Stimulated activated CD8-positive, alpha-beta memory T cell treated with anti-CD3 and anti-CD28 coated beads, Interleukin-12 subunit alpha, Interleukin-12 subunit beta, amount 100 ng/mL, for 1 hour (primary cell): ENCODE data around the gene KLHL6.

Source experiments
- DNase-seq: peaks from one replicate; pipeline ENCODE4 v3.0.0-alpha.2; 2020; ENCODE audit warnings: low read depth

KLHL6 gene

DNA sequence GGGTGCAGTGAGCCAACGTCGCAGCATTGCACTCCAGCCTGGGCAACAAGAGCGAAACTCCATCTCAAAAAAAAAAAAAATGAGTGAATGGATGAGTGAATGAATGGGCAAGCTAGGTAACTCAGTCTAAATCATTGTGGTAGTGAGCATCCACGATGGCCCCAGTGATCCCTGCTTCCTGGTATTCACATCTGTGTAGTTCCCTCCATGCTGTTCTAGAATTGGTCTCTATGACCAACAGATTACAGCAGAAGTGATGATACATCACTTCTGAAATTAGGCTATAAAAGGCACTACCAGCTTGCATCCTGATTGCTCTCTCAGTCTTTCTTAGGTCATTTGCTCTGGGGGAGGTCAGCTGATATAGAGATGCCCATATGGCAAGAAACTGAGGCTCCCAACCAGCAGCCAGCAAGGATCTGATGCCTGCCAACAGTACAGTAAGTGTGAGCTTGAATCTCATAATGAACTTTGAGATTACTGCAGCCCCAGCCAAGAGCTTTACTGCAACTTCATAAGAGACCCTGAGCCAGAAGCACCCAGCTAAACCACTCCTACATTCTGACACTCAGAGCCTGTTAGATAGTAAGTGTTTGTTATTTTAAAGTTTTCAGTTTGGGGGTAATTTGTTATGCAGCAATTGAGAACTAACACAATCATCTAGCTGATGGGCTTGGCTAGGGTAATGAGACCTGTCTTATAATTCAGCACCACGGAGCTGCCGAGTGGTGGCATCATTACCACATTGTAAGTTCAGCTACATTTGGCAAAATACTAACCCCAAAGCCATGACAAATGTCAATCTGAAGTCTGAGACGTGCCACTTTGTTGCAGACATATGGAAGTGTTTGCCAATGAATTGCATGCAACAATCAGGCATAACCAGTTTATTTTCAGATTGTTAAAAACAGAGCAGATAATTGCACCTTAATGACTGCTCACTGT, 53.0 kb downstream of the KLHL6 start:
- no peak for DNase-seq

DNA sequence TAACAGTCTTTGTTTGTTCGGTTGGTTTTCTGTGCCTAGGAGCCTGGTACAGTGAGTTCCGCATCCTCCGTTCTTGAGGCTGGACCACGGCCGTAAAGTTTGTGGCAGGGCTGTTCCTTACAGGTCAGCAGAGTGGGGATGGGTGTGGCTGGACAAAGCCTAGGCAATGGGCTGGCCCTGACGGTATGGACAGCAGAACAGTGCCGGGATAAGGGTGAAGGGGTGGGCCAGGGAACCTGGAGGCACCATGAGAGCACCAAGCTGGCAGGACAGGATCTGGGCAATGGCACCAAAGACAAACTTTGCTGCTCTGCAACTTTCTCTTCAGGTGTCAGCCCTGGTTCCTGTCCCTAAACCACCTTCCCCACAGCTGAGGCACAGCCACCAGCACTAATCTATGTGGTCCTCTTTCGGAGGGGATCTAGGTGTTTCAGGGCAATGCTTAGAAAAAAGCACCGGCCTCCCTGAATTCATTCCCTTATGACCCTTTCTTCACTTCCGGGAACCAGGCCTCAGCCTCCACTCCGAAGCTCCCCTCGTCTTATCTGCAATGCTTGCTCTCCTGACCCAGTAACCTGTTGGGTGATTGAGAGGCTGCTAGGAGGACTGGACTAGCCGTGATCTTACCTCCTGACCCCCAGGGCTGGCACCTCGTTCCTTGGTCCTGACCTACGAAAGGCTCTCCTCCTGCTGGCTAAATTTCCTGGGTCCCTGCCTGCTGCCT, 54.4 kb downstream of the KLHL6 start:
- no peak for DNase-seq

DNA sequence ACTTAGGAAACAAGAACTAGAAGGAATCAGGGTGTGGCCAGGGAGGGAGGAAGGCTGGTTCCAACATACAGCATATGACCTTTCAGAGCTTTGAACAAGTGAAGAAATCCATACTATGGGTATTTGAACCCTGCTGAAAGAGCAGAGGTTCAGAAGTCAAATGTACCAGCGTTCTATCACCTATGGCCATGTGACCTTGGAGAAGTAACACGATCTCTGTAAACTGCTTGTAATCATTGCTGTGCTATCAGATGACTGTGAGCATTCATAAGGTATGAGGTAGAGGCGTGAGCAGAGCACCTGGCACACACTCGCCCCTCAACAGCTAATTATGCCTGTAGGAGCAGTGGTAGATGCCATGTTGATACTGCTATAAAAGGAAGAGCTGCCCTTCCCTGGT, 55.2 kb downstream of the KLHL6 start:
- DNase-seq: no peak

DNA sequence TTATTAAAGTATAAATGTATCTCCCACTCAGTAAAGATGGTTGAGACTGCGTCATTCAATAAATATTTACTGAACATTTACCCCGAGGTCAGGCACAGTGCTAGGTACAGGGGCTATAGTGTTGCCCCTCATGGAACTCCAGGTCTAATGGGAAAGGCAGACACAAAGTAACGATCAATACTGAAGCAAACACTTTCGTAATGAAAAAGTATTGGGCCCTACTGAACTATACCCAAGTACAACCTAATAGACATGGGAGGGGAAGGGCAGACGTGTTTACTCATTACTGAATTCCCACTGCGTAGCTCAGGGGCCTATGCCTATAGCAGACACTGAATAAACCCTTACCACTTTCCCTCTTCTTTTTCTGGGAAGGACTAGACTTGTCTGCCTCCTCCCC, 56.9 kb downstream of the KLHL6 start:
- DNase-seq: no peak

DNA sequence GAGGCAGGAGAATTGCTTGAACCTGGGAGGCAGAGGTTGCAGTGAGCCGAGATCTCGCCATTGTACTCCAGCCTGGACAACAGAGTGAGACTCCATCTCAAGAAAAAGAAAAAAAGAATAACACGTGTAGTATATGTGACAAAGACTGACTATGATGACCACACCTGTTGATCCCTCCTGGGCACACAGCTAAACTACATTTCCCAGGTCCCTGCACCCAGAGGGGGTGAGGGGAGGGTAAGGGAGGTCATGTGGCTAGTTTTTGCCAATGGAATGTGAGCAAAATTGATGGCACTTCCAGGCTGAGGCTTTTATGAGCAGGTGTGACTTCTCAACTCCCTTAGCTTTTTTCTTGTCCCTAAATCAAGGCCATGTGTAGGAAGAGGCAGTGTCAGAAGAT, 58.2 kb downstream of the KLHL6 start:
- no peak for DNase-seq

DNA sequence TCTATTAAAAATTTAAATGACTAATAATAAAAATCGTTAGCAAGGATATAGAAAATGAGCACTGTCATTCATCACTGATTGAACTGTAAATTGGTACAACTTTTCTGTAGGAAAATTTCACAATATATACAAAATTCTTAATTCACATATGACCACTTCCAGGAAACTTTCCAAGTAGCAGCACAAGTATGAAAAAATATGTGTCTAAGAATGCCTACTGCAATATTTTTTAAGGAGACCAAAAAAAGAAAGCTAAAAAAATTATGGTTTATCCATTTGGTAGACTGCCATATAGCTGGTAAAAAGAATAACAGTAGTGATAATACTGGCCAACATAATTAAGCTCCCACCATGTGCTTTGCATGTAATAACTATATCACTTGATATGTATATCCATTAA, 59.2 kb downstream of the KLHL6 start:
- DNase-seq: no peak

DNA sequence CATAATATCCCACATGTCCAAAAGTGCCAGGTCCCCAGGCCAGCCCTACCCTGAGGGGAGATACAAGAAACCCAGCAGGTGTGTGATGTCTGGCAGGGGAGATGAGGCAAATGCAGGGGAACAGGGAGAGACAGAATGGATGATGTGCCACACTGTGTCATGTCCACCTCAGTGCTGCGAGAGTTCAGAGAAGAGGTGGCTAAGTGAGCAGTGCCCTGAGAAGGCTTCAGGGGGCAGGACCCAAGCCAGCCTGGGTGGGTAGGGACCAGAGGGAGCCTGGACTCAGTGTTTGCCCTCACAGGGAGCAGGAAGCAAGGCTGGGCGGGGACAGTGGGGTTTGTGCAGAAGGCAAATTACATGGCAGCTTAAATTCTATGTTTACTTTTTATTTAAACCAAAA, 61.2 kb downstream of the KLHL6 start:
- no peak for DNase-seq

DNA sequence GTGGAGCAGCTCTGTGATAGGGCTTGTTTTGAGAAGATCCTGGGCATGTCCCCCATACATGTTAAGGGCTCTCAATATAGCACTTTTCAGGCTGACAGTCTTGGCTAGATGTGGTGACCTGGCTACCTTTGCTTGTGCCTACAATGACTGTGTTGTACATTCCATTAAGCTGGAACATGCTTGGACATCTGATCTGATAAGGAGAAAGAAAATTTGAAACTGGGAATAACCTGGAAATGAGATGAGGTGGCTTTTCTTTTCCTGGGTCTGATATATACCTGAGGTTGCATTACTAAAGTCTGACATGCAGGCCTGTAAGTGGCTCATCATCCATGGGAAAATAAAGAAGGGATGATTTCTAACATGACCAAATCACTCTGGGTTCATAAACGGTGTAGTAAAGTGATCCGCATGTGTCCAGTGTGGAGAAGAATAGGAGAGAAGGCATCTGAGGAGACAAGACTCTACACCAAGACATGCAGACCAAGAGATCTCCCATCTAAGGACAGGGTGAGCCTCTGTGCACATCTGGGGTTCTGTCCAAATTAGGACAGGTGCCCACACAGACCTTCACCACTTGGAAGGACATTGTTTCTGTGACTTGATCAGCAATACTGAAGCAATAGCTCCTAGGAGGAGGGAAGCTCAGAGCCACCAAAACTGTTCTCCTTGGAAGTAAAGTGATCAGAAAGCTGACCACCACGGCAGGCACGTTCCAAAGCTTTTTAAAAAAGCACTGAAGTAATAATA, 62.0 kb downstream of the KLHL6 start:
- DNase-seq: no peak

DNA sequence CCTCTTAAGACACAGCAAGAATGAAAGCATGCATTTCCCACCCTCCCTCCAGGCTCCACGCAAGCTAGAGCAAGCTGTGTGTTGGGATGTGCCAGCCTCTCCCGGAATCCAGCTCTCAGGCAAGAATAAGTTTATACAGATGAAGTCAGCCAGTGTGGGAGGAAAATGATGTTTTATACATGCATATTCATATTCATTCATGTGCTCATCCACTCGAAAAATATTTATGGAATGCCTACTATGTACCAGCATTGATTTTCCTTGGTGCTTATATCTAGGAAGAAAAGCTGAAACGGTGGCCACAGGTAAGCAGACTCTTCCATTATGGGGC, 62.7 kb downstream of the KLHL6 start:
- no peak for DNase-seq

DNA sequence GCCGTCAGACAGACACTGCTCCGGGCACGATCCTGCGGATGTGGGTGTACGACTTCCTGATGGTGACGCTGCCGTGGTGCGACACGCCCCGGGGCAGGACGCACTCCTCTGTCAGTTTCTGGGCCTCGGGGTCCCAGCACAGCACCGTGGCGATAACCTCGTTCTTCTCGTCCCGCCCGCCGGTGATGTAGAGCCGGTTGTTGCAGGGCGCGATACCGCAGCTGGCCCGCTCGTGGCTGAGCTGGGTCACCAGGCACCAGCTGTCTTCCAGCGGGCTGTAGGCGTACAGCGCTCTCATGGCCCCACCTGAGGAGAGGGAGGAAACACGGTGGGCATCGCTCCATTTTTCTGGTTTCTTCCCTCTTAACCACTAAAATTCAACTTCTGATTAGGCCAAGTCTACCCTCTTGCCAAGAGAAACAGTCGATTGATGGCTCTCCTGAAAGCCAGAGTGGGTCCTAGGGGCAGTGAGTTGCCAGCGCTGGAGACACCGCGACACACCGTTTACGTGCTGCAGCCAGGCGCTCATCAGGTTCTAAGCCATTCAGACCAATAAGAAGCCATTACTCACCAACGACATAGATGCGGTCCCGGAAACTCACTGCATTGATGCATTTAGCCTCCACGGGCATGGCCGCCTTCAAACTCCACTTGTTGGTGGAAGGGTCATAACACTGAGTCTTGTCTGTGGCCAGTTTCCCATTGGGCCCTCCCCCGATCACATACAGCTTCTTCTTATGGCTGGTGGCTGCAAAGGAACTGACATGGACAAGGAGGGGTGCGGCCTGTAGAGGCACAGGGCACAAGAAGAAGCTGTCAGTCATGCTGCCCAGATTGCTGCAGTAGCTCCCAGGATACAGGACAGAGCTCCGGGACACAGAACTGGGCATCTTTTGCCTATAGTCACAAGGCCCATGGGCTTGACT, 63.3 kb downstream of the KLHL6 start:
- no peak for DNase-seq

DNA sequence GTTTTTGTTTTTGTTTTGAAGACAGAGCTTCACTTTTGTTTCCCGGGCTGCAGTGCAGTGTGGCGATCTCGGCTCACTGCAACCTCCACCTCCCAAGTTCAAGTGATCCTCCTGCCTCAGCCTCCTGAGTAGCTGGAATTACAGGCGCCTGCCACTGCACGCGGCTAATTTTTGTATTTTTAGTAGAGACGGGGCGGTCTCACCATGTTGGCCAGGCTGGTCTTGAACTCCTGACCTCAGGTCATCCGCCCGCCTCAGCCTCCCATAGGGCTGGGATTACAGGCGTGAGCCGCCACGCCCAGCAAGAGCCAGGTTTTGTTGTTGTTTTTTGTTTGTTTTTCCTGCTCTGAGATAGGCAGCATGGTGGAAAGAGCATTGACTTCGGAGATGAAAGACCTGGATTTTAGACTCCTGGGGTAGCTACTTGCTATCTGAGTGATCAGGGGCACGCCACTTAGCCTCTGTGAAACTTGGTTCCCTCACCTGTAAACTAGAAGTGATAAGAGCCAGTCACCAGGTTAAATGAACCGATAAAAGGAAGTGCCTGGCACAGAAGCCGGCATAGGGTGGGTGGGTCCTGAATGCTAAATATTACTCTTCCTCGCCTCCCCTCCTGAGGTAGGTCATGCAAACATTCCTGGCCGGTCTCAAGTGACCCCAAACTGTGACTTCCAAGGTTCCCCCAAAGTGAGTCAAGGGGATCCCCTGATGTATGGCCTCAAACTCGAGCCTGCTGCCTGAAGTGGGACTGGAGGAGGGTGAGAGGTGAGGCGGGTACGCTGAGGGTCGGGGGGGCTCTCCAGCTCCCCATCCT, 64.2 kb downstream of the KLHL6 start:
- no peak for DNase-seq

DNA sequence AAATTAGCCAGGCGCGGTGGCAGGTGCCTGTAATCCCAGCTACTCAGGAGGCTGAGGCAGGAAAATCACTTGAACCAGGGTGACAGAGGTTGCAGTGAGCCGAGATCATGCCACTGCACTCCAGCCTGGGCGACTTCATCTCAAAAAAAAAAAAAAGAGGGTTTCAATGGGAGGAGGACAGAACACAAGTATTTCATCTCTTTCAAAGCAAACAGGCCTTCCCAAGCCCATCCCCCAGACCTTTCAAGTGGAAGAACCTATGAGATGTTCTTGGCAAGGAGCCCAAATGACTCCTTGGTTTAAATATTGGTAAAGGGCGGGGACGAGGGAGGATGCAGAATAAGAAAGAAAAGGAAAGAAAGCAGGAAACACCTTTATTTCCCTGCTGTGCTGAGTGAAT, 64.9 kb downstream of the KLHL6 start:
- DNase-seq: no peak

DNA sequence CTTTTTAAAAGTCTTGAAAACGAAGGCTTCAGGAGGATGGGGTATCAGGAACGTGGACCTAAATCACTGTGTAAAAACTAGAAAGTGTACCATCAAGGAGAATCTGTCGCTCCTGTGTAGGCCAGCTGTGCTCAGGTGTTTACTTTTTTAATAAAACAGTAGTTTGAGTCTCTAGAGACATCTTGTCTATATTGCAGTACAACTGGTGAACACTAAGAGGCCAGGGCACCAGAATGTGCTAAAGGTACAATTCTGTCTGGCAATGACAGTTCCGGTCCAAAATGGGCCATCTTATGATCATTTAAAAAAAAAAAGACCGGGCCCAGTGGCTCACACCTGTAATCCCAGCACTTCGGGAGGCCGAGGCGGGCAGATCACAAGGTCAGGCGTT, 65.3 kb downstream of the KLHL6 start:
- DNase-seq: no peak

DNA sequence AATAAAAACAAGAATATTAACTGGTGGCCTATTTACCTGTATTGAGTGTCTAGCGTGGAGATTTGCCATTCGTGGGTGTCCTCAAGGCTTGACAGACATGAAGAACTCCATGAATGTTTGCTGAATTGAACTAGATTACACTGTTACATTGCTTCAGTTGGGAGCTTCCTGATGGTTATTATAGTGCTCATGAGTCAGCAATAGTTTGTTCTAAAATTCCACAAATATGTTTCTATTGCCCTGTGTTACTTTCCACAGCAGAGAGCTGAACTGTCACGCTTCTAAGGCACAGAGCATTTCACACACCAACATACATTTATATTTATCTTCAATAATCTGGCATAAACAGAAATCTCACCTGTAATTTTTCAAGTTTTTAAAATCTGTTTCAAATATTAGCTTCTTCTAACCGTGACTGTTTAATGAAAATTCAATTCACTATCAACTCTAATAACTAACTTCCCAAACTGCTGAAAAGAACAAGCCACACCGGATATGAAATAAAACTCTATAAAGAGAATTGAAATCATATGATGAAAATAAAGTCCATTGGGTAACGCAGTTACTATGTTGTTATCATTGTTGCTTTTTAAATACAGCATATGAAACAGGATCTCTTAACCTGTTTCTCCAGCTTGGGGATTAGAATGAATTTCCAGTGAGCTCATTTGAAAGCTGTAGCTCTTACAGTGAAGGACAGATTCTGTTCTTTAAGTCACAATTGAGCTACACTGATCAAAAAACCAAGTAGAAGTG, 65.9 kb downstream of the KLHL6 start:
- no peak for DNase-seq

DNA sequence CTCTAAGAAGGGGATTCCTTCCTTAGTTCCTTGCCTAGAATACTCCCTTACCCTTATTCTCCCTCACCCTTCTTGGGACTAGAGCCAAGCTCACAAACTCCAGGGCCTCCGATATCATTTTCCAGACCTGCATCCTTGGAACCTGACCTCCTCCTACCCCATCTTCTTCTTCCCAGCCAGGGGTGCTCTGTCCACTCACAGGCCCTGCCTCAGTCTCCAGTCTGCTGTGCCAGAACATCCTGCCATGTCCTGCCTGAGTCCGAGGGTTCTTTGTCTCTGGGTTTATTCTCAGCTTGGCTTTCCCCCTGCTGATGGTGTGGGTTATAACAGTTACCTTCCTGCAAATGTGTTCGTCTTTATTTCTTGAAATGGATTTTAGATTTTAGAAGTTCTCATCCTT, 67.2 kb downstream of the KLHL6 start:
- no peak for DNase-seq

DNA sequence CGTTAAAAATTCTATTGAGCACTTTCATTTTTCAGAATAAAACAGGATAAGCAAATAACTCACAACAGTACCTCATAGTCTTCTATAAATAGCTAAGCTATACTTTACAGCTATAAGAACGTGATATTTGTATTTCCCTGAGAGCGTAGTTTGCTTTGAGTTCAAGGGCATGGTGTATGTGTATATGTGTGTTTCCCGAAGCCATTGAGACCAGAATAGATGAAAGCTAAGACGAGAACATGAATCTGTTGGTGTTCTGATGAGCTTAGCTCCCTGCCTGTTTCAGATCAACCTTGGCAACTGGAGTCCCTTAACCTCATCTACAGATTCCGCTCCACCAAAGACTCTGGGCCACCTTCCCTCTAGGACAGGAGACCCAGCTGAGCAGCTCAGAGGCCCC, 67.6 kb downstream of the KLHL6 start:
- DNase-seq: no peak

DNA sequence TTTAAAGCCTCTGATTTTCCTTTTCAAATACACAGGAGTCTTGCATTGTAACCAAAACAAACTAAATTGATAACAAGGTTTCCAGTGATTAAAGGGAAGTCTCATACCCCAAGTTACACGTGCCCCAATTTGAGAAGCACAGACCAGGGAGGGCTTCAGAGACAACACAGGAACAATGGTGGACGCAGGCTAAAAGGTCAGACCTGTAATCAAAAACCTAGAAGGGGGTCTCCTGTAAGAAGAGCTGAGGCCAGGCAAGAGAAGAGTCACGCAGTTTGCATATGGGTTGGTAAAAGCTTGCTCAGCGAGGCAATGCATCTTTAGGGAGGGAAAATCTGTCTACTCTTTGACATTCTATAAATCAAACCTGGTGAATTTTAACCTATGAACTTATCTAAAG, 68.5 kb downstream of the KLHL6 start:
- no peak for DNase-seq

DNA sequence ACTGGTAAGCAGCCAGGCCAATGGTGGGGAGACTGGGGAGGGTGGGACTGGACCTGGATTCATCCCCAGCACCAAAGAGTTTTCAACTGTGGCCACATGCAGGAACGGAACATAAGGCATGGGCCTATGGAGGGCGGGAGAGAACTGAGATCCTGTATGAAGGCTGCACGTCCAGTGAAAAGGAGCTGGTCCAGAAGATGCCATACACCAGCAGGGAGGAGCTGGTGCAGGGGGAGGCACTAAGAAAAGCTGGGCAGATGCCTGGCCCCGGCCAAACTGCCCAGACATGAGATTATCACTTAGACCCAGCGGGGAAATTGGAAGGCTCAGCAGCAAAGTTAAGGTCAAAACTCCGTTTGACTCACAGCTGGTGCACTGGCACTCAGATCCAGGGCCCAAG, 69.0 kb downstream of the KLHL6 start:
- DNase-seq: no peak

DNA sequence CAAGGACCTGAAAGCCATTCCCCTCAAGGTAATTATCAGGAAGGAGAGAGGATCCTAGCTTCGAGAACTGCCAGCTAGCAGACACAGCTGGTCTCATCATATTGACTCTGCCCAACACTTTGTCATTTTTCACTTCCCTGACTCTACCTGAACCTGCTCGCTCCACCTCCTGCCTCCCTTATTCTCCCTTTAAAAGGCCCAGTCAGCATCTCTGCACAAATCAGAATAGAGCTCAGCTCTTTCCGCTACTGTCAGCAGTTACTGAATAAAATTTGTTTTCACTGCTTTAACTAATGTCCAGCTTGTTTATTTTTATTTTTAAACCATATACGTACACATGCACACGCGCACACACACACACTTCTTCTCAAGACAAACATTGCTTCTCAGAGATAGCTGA, 69.9 kb downstream of the KLHL6 start:
- DNase-seq: no peak

DNA sequence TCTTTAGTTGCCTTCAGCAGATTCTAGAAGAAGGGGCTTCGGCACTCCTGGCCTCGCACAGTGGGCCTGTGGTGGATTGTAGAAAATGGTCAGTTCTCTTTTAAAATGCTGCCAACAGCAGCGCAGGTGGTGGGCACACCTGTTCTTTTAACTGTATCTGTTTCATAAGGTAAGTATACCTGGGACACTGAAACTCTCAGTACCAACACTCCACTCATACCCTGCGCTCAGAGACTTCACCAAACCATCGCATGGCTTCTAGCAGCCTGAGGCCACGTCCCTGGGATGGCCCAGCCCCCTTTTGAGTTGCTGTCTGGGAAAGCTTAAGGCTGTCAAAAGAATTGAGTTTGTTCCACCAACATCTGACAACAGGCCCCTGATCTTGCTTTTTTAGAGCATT, 70.4 kb downstream of the KLHL6 start:
- no peak for DNase-seq
